Regular cardiac myocyte (primary cell): ENCODE data around the gene BRINP1. TPM values are rescaled to one million over a fixed set of nuclear protein-coding genes. Genes with fewer than 3 reads are reported as not detected.

Experiments
- total RNA-seq: library from RNA; depleted of rRNA; stranded (reverse); fragments of >200 nt; gene quantifications from 2 replicates; pipeline ENCODE4 v1.2.3, GENCODE V29; 2014

The BRINP1 gene
- total RNA-seq, result 0.56 TPM in 1 of 2 replicates, not detected in the other

GRCh38 chr9:119368681-119369581, at the start of gene BRINP1:
TSS of gene BRINP1 (minus strand) at chr9:119369435. CDS start at chr9:119313355, 56,080 bp downstream.

